Prostate gland (tissue), 2 donors: ENCODE measurements around the gene JMJD1C.

ENCODE experiments used
- CTCF ChIP-seq, 4 experiments: fragments of 200-600 bp in 2 of 4; fragments of 450-650 bp in 2 of 4; sonication (generic) in 2 of 4; IDR thresholded peaks; 1 replicate in 3 of 4; 2 replicates in 1 of 4; pipeline ENCODE4 v1.5.1; 2016 to 2019; ENCODE audit warnings: antibody characterized with exemption in 4 of 4, mild to moderate bottlenecking in 2 of 4, moderate library complexity in 2 of 4
- POLR2A ChIP-seq: fragments of 450-650 bp; IDR thresholded peaks from one replicate; pipeline ENCODE4 v1.6.1; 2016; ENCODE audit warnings: antibody characterized with exemption, mild to moderate bottlenecking
- POLR2AphosphoS5 ChIP-seq: sonication (generic); formaldehyde crosslinking; IDR thresholded peaks from one replicate; pipeline ENCODE4 v1.6.1; 2017; ENCODE audit warnings: antibody characterized with exemption

GRCh38 chr10:63407136-63407662 lies 58.6 kb downstream of the JMJD1C start:
- TF ChIP-seq CTCF (IDR thresholded peaks at IDR 0.05): no peak
- no peak for TF ChIP-seq POLR2A
- no peak for TF ChIP-seq POLR2AphosphoS5
